Activated T-helper 2 cell treated with anti-CD3 and anti-CD28 coated beads, Interferon-gamma antibody, Interleukin-2, Interleukin-4, amounts not matched to agents 10 μg/mL and 5 μg/mL and 100 μg/mL, durations not matched to agents 14 hours and 24 hours and 36 hours (primary cell): ENCODE measurements around the gene OGFOD2. TPM values are rescaled to one million over a fixed set of nuclear protein-coding genes. Genes with fewer than 3 reads are reported as not detected.

ENCODE experiments used
- total RNA-seq: library from RNA; stranded (reverse); gene quantifications from 2 replicates; pipeline ENCODE4 v1.2.3, GENCODE V29; 2022

The OGFOD2 gene
- total RNA-seq, 1 donor from 2014 or later = 20.3 TPM

Other genes starting within 250 kb of the OGFOD2 start
- gene HCAR1, start 244.4 kb upstream of the OGFOD2 start, total RNA-seq = 2.6 and 2.8 TPM in 2 replicates
- 76.7 and 79.6 TPM in 2 replicates for gene DENR, start 222.4 kb upstream of the OGFOD2 start, total RNA-seq
- gene CCDC62, start 200.7 kb upstream of the OGFOD2 start, total RNA-seq = 0.39 and 0.62 TPM in 2 replicates
- 28.8 and 29.0 TPM in 2 replicates for gene HIP1R, start 139.8 kb upstream of the OGFOD2 start, total RNA-seq
- 11.5 and 11.7 TPM in 2 replicates for gene VPS37B, start 79.1 kb upstream of the OGFOD2 start, total RNA-seq
- gene ABCB9, start 8.8 kb upstream of the OGFOD2 start, total RNA-seq = 4.4 and 5.4 TPM in 2 replicates
- 161 and 168 TPM in 2 replicates for gene ARL6IP4, start 5.4 kb downstream of the OGFOD2 start, total RNA-seq
- 15.5 and 16.2 TPM in 2 replicates for gene PITPNM2, start 175.8 kb downstream of the OGFOD2 start, total RNA-seq